ENCODE measurements around the gene RPL6. TPM values are rescaled to one million over a fixed set of nuclear protein-coding genes. Genes with fewer than 3 reads are reported as not detected.

RPL6 gene
- total and polyA plus RNA-seq, 9 of the 15 experiments (the other 6 are each of a cell fraction or from before 2014, with no cell fraction given), result 1,519 to 3,103 (median 2,396) TPM

DNA sequence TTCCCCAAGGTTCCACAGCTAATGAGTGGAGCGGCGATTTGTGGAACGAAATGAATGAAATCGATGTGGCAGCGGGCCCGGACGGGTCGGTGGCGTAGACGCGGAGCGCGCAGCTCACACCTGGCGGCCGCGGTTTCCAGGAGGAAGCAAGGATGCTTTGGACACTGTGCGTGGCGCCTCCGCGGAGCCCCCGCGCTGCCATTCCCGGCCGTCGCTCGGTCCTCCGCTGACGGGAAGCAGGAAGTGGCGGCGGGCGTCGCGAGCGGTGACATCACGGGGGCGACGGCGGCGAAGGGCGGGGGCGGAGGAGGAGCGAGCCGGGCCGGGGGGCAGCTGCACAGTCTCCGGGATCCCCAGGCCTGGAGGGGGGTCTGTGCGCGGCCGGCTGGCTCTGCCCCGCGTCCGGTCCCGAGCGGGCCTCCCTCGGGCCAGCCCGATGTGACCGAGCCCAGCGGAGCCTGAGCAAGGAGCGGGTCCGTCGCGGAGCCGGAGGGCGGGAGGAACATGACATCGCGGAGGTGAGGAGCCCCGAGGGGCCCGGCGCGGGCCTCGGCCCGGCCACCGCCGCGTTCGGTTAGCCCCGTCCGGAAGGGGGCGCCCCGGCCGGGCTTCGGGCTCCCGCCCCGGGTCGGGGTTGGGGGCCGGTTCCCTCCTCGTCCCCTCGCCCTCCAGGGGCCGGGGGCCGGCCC lies 9.3 kb upstream of the RPL6 start, which contains the start of gene PTPN11 (continued):
- TF ChIP-seq, protein P1, sequence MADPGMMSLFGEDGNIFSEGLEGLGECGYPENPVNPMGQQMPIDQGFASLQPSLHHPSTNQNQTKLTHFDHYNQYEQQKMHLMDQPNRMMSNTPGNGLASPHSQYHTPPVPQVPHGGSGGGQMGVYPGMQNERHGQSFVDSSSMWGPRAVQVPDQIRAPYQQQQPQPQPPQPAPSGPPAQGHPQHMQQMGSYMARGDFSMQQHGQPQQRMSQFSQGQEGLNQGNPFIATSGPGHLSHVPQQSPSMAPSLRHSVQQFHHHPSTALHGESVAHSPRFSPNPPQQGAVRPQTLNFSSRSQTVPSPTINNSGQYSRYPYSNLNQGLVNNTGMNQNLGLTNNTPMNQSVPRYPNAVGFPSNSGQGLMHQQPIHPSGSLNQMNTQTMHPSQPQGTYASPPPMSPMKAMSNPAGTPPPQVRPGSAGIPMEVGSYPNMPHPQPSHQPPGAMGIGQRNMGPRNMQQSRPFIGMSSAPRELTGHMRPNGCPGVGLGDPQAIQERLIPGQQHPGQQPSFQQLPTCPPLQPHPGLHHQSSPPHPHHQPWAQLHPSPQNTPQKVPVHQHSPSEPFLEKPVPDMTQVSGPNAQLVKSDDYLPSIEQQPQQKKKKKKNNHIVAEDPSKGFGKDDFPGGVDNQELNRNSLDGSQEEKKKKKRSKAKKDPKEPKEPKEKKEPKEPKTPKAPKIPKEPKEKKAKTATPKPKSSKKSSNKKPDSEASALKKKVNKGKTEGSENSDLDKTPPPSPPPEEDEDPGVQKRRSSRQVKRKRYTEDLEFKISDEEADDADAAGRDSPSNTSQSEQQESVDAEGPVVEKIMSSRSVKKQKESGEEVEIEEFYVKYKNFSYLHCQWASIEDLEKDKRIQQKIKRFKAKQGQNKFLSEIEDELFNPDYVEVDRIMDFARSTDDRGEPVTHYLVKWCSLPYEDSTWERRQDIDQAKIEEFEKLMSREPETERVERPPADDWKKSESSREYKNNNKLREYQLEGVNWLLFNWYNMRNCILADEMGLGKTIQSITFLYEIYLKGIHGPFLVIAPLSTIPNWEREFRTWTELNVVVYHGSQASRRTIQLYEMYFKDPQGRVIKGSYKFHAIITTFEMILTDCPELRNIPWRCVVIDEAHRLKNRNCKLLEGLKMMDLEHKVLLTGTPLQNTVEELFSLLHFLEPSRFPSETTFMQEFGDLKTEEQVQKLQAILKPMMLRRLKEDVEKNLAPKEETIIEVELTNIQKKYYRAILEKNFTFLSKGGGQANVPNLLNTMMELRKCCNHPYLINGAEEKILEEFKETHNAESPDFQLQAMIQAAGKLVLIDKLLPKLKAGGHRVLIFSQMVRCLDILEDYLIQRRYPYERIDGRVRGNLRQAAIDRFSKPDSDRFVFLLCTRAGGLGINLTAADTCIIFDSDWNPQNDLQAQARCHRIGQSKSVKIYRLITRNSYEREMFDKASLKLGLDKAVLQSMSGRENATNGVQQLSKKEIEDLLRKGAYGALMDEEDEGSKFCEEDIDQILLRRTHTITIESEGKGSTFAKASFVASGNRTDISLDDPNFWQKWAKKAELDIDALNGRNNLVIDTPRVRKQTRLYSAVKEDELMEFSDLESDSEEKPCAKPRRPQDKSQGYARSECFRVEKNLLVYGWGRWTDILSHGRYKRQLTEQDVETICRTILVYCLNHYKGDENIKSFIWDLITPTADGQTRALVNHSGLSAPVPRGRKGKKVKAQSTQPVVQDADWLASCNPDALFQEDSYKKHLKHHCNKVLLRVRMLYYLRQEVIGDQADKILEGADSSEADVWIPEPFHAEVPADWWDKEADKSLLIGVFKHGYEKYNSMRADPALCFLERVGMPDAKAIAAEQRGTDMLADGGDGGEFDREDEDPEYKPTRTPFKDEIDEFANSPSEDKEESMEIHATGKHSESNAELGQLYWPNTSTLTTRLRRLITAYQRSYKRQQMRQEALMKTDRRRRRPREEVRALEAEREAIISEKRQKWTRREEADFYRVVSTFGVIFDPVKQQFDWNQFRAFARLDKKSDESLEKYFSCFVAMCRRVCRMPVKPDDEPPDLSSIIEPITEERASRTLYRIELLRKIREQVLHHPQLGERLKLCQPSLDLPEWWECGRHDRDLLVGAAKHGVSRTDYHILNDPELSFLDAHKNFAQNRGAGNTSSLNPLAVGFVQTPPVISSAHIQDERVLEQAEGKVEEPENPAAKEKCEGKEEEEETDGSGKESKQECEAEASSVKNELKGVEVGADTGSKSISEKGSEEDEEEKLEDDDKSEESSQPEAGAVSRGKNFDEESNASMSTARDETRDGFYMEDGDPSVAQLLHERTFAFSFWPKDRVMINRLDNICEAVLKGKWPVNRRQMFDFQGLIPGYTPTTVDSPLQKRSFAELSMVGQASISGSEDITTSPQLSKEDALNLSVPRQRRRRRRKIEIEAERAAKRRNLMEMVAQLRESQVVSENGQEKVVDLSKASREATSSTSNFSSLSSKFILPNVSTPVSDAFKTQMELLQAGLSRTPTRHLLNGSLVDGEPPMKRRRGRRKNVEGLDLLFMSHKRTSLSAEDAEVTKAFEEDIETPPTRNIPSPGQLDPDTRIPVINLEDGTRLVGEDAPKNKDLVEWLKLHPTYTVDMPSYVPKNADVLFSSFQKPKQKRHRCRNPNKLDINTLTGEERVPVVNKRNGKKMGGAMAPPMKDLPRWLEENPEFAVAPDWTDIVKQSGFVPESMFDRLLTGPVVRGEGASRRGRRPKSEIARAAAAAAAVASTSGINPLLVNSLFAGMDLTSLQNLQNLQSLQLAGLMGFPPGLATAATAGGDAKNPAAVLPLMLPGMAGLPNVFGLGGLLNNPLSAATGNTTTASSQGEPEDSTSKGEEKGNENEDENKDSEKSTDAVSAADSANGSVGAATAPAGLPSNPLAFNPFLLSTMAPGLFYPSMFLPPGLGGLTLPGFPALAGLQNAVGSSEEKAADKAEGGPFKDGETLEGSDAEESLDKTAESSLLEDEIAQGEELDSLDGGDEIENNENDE (IDR thresholded peaks at IDR 0.05; ENCODE audit: low read depth, low read length), result no peak
- TF ChIP-seq ETV1 (tag; conservative IDR thresholded peaks at IDR 0.05; ENCODE audit: low read depth) (peak; percentile 60; the same call in 1 of the 2 replicates), ZNF274 (IDR thresholded peaks at IDR 0.05; ENCODE audit: borderline replicate concordance, low read depth, low read length) (no peak), SP2 (IDR thresholded peaks at IDR 0.05; ENCODE audit: extremely low read depth, low read depth, low read length, poor library complexity, severe bottlenecking) (no peak), TAL1 (IDR thresholded peaks at IDR 0.05) (no peak), ZNF347 (CRISPR knock-in tag; IDR thresholded peaks at IDR 0.05; ENCODE audit: low read depth) (no peak), ARID1B (IDR thresholded peaks at IDR 0.05) (no peak), EZH2 (IDR thresholded peaks at IDR 0.05; ENCODE audit: borderline replicate concordance, low read depth, low read length) (no peak), PTBP1 (IDR thresholded peaks at IDR 0.05; ENCODE audit: low read depth, low read length) (0 out of 2 replicates have a peak, but pooled peaks have one; percentile 26)
- TF ChIP-seq, protein P2, sequence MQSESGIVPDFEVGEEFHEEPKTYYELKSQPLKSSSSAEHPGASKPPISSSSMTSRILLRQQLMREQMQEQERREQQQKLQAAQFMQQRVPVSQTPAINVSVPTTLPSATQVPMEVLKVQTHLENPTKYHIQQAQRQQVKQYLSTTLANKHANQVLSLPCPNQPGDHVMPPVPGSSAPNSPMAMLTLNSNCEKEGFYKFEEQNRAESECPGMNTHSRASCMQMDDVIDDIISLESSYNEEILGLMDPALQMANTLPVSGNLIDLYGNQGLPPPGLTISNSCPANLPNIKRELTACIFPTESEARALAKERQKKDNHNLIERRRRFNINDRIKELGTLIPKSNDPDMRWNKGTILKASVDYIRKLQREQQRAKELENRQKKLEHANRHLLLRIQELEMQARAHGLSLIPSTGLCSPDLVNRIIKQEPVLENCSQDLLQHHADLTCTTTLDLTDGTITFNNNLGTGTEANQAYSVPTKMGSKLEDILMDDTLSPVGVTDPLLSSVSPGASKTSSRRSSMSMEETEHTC (IDR thresholded peaks at IDR 0.05), result no peak
- TF ChIP-seq, protein P3, sequence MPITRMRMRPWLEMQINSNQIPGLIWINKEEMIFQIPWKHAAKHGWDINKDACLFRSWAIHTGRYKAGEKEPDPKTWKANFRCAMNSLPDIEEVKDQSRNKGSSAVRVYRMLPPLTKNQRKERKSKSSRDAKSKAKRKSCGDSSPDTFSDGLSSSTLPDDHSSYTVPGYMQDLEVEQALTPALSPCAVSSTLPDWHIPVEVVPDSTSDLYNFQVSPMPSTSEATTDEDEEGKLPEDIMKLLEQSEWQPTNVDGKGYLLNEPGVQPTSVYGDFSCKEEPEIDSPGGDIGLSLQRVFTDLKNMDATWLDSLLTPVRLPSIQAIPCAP (CRISPR knock-in tag; IDR thresholded peaks at IDR 0.05; ENCODE audit: borderline replicate concordance), result peak; percentile 83; the same call in 1 of the 2 replicates
- TF ChIP-seq, protein P4, sequence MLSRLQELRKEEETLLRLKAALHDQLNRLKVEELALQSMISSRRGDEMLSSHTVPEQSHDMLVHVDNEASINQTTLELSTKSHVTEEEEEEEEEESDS (CRISPR knock-in tag; IDR thresholded peaks at IDR 0.05), result no peak

Measured in K562 (cell line).